BLaER1 (cell line): Measurements from ENCODE around the gene RFFL.
"Not testable (repeated sequence)": the region's sequence is repeated elsewhere in the genome, so short reads cannot be mapped to it uniquely, and the experiment has no call there.

ENCODE experiments used
- H3K27ac ChIP-seq: shearing (Covaris generic); formaldehyde crosslinking; 2 replicates; pipeline ENCODE4 v1.8.1; 2022
- H3K27me3 ChIP-seq: shearing (Covaris generic); formaldehyde crosslinking; 2 replicates; pipeline ENCODE4 v1.8.1; 2022
- H3K36me3 ChIP-seq: shearing (Covaris generic); formaldehyde crosslinking; 2 replicates; pipeline ENCODE4 v1.8.1; 2022
- H3K4me1 ChIP-seq: shearing (Covaris generic); formaldehyde crosslinking; 2 replicates; pipeline ENCODE4 v1.8.1; 2022
- H3K4me2 ChIP-seq: shearing (Covaris generic); formaldehyde crosslinking; 2 replicates; pipeline ENCODE4 v1.8.1; 2022
- H3K4me3 ChIP-seq: shearing (Covaris generic); formaldehyde crosslinking; 2 replicates; pipeline ENCODE4 v1.8.1; 2022
- H3K9ac ChIP-seq: shearing (Covaris generic); formaldehyde crosslinking; 2 replicates; pipeline ENCODE4 v1.8.1; 2022
- H3K9me3 ChIP-seq: shearing (Covaris generic); formaldehyde crosslinking; 2 replicates; pipeline ENCODE4 v1.8.1; 2022
- H4K20me1 ChIP-seq: shearing (Covaris generic); formaldehyde crosslinking; 2 replicates; pipeline ENCODE4 v1.8.1; 2022
- Cebpa-rat ChIP-seq: shearing (Covaris generic); IDR thresholded peaks from 2 replicates; pipeline ENCODE4 v1.8.1; 2022

Gene RFFL

DNA sequence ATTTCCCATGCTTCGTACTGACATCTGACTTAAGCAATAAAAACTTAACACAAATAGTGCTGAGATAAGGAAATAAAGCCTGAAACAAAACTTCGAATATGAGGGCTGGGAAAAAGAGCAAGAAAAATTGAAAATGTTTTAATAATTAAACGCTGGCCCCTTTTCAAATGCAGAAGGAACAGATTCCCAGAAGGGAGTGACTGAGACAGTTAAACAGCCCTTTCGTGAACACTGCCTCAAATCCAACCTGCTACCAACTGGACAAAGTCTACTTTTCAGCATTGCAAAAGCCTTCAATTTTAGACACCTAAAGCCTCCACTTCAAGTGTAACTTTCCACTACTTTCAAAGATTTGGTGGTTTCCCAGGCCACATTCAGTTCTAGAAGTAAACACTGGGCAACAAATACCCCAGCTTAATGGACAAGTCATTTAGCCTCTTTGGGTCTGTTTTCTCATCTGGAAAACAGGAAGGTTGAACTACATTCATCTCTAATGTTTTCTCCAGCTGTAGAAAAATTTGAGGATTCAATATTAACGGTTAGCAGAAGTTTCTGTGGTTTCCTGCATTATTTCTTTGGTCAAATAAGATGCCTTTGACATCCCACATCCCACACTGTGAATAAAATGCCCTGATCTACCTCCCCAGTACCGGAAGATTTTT lies 11.8 kb downstream of the RFFL start:
- peak overlapping the region; percentile 80 for H3K4me2 ChIP-seq
- no peaks in the 10 kb centered on the region for H3K9me3 ChIP-seq
- H3K36me3 ChIP-seq, result no peaks in the 10 kb centered on the region
- H3K4me1 ChIP-seq, result peaks cover 33% of the 10 kb centered on the region
- peak overlapping the region; percentile 28; the same call in 1 of the 2 replicates for H3K9ac ChIP-seq
- no peaks in the 10 kb centered on the region for H3K27me3 ChIP-seq
- no peak overlapping the region for H3K4me3 ChIP-seq
- TF ChIP-seq Cebpa-rat, result no peak
- no peaks in the 10 kb centered on the region for H4K20me1 ChIP-seq
- H3K27ac ChIP-seq, result peak overlapping the region; percentile 65

DNA sequence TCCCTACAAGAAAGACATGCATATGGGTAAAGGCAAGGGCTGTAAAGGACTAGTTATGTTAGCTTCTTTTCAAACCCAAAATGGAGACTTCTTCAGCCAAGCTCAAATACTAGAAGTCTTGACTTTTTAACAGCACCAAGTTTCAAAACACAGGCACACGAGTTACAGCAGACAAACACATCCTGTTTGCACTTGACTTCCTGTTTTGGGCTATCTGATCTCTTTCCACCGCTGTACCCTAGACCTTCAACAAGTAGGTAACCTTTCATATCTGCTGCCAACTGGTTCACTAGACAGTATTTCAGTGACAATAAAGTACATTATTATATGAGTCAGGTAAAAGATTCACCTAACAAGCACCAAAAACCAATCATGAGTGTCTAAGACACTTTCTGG lies 12.3 kb downstream of the RFFL start:
- Histone ChIP-seq H3K9ac (0 out of 2 replicates have a peak overlapping the region, but pooled peaks have one; percentile 28), H3K4me3 (no peak overlapping the region), H3K27me3 (no peaks in the 10 kb centered on the region), H3K4me2 (peak overlapping the region; percentile 80), H3K27ac (peak overlapping the region; percentile 65), H3K9me3 (no peaks in the 10 kb centered on the region), H4K20me1 (no peaks in the 10 kb centered on the region), H3K36me3 (no peaks in the 10 kb centered on the region), H3K4me1 (peaks cover 33% of the 10 kb centered on the region)
- TF ChIP-seq Cebpa-rat, result no peak

DNA sequence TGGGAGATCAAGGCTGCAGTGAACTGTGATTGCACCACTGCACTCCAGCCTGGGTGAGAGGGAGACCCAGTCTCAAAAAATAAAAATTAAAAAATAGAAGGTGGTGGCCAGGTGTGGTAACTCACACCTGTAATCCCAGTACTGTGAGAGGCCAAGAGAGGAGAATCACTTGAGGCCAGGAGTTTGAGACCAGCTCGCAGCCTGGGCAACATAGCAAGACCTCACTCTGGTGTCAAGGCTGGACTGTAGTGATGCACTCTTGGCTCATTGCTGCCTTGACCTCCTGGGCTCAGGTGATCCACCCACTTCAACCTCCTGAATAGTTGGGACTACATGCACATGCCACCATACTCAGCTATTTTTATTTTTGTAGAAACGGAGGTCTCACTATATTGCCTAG lies 13.3 kb downstream of the RFFL start:
- H3K27ac ChIP-seq, result no peak overlapping the region
- H4K20me1 ChIP-seq, result no peaks in the 10 kb centered on the region
- H3K9me3 ChIP-seq, result no peaks in the 10 kb centered on the region
- no peaks in the 10 kb centered on the region for H3K27me3 ChIP-seq
- H3K9ac ChIP-seq, result no peak overlapping the region
- no peak for TF ChIP-seq Cebpa-rat
- peaks cover 33% of the 10 kb centered on the region for H3K4me1 ChIP-seq
- no peak overlapping the region for H3K4me3 ChIP-seq
- no peak overlapping the region; the same call in 1 of the 2 replicates for H3K4me2 ChIP-seq
- no peaks in the 10 kb centered on the region for H3K36me3 ChIP-seq

DNA sequence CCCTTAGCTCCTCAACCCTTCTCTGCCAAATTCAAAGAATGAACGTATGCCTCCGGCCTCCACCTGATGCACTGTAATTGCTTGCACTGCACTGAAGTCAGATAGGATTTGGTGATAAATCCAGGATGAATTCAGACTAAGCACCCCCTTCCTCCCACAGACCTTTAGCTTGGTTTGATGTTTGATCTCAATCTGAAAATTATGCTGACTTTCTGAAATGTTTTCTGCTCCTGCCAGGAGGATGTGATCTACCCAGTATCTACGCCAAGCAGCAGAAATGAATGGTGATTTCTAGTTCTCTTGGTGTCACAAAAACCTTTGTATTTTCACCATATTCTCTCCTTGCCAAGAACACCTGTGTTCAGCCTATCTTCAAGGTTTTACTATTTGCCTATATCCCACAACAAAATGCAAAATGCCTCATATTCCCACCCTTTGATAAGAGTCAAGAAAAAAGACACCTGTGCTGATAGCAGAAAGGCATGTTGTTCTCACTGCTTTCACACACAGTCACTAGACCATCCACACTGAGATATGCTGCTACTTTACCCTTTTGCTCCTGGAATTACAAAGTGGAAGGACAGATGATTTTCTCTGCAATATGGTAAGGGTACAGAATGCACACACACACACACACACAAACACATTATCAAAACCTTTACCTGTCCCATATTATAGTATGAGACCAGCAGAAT lies 14.7 kb downstream of the RFFL start:
- Histone ChIP-seq H3K4me3 (no peak overlapping the region), H3K4me1 (peaks cover 33% of the 10 kb centered on the region), H3K27me3 (no peaks in the 10 kb centered on the region), H4K20me1 (no peaks in the 10 kb centered on the region), H3K27ac (no peak overlapping the region), H3K4me2 (no peak overlapping the region), H3K9ac (no peak overlapping the region), H3K9me3 (no peaks in the 10 kb centered on the region), H3K36me3 (no peaks in the 10 kb centered on the region)
- no peak for TF ChIP-seq Cebpa-rat

DNA sequence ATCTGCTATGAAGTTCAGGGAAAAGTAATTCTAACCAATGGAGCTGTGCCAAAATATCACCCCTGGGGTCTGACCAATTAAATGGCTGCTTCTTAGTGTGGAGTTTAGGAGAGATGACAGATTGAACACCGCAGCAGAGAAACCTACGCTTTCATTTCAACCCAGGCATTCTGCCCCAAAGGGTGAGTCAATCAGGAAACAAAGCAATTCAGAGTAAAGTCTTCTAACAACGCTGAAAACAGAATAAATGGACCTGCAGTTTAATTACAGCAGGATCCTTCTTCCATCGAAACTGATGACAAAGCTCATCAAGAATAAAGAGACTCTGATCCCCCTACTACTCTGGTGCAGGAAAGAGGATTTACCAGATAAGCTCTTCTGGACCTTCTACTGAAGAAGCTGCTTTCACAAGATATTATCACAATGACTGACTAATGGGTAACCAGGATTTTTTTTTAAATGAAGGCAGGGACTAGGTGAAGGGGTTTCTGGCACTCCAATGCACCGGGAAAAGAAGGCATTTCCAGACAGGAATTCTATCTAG lies 16.7 kb downstream of the RFFL start:
- no peaks in the 10 kb centered on the region for H3K27me3 ChIP-seq
- peaks cover 17% of the 10 kb centered on the region for H3K4me1 ChIP-seq
- H3K36me3 ChIP-seq, result no peaks in the 10 kb centered on the region
- H3K4me2 ChIP-seq, result no peak overlapping the region
- H4K20me1 ChIP-seq, result no peaks in the 10 kb centered on the region
- H3K27ac ChIP-seq, result no peak overlapping the region
- no peak overlapping the region for H3K4me3 ChIP-seq
- H3K9me3 ChIP-seq, result no peaks in the 10 kb centered on the region
- no peak for TF ChIP-seq Cebpa-rat
- no peak overlapping the region for H3K9ac ChIP-seq

DNA sequence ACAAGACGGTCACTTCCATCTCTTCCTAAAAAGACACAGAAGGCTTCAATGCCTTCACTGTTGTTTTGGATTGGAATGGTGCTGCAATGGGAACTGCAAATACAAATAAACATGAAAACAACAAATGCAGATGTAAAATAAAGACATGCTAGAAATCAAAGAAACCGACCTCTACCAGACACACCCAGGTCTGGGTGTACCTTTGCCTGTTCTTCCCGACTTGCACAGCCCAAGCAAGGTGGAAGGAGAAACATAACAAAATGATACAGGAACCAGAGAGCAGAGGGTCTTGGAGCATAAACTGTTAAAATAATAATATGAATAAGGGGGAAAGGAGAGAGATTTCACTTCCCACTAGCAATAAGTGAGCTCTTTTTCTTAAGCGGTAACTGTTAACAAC lies 17.3 kb downstream of the RFFL start:
- Histone ChIP-seq H3K27ac (no peak overlapping the region), H3K36me3 (no peaks in the 10 kb centered on the region), H3K4me1 (peaks cover 12% of the 10 kb centered on the region), H4K20me1 (no peaks in the 10 kb centered on the region), H3K4me2 (no peak overlapping the region), H3K27me3 (no peaks in the 10 kb centered on the region), H3K9me3 (no peaks in the 10 kb centered on the region), H3K4me3 (no peak overlapping the region), H3K9ac (no peak overlapping the region)
- no peak for TF ChIP-seq Cebpa-rat

DNA sequence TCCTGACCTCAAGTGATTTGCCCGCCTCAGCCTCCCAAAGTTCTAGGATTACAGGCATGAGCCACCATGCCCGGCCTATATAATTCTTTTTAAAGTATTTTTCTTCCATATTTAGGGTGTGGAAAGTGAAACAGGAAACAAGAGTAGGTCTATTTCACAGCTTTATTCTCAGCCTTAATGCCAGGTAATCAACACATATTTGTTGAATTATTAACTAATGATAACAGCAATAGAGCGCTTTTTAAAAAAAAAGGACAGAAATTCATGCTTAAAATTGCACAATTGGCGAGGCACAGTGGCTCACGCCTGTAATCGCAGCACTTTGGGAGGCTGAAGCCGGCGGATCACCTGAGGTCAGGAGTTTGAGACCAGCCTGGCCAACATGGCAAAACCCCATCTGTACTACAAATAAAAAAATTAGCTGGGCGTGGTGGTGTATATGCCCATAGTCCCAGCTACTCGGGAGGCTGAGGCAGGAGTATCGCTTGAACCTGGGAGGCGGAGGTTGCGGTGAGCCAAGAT lies 18.0 kb downstream of the RFFL start:
- not testable (repeated sequence) for H3K4me3 ChIP-seq, H3K4me2 ChIP-seq, H4K20me1 ChIP-seq, H3K9ac ChIP-seq, H3K36me3 ChIP-seq, H3K27ac ChIP-seq, H3K27me3 ChIP-seq, H3K4me1 ChIP-seq, H3K9me3 ChIP-seq

DNA sequence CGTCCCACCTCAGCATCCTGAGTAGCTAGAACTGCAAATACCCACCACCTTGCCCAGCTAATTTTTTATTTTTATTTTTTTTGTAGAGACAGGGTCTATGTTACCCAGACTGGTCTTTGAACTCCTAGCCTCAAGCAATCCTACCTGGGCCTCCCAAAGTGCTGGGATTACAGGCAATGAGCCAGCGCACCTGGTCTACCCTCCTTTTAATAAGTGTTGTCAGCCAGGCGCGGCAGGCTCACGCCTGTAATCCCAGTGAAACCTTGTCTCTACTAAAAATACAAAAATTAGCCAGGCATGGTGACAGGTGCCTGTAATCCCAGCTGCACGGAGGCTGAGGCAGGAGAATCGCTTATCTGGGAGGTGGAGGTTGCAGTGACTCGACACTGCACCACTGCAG lies 19.3 kb downstream of the RFFL start:
- Histone ChIP-seq H3K27ac (no peak overlapping the region), H3K4me2 (no peak overlapping the region), H3K36me3 (no peaks in the 10 kb centered on the region), H3K27me3 (no peaks in the 10 kb centered on the region), H3K4me1 (no peaks in the 10 kb centered on the region), H4K20me1 (no peaks in the 10 kb centered on the region), H3K9me3 (no peaks in the 10 kb centered on the region), H3K4me3 (no peak overlapping the region), H3K9ac (no peak overlapping the region)
- no peak for TF ChIP-seq Cebpa-rat

DNA sequence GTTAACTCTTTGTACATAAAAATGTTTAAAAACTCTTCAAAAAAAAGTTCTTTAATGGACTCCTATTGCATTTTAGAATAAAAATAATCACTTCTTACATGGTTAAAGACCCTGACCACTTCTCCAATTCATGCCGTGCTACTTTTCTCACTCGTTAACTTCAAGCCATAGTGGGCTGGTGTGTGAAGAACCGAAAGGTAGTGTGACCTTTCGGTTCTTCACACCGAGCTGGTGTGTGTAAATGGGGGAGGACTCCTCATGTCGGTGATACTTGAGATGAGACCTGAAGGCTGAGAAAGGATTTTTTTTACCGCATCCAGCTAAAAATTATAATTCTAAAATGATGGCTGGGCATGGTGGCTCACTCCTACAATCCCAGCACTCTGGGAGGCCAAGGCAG lies 22.1 kb downstream of the RFFL start:
- no peaks in the 10 kb centered on the region for H3K36me3 ChIP-seq
- no peak overlapping the region for H3K4me2 ChIP-seq
- TF ChIP-seq Cebpa-rat, result no peak
- H3K4me1 ChIP-seq, result no peaks in the 10 kb centered on the region
- H3K9me3 ChIP-seq, result no peaks in the 10 kb centered on the region
- no peaks in the 10 kb centered on the region for H3K27me3 ChIP-seq
- H3K9ac ChIP-seq, result no peak overlapping the region
- H4K20me1 ChIP-seq, result no peaks in the 10 kb centered on the region
- no peak overlapping the region for H3K4me3 ChIP-seq
- H3K27ac ChIP-seq, result no peak overlapping the region

DNA sequence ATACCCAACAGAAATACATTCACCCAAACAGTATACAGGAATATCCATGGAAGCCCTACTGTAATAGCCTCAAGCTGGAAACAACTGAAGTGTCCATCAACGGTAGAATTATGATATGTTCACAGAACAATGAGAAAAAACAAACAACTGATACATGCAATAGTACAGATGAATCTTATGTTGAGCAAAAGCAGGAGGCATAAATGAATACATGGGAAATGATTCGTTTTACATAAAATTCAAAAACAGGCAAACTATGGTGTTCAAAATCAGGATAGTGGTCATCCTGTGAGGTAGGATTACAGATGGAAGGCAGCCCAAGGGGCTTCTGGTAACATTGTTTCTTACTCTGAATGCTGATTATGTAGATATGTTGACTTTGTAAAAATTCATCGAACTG lies 25.1 kb downstream of the RFFL start:
- Histone ChIP-seq H3K4me1 (no peaks in the 10 kb centered on the region), H3K9me3 (no peaks in the 10 kb centered on the region), H3K4me3 (no peak overlapping the region), H3K36me3 (no peaks in the 10 kb centered on the region), H3K27ac (no peak overlapping the region), H3K4me2 (no peak overlapping the region), H3K9ac (no peak overlapping the region), H4K20me1 (no peaks in the 10 kb centered on the region), H3K27me3 (no peaks in the 10 kb centered on the region)
- no peak for TF ChIP-seq Cebpa-rat
